GM12892 (cell line): ENCODE data around the gene TNK2.

ENCODE experiments used
- DNase-seq: peaks from one replicate; pipeline ENCODE4 v3.0.0; 2011; ENCODE audit not compliant: insufficient read length
- FAIRE-seq: peaks from 2 replicates; lab custom pipeline; 2011; peaks lifted over from hg19 to GRCh38; lab: Jason Lieb, UNC
- POLR2A ChIP-seq: IDR thresholded peaks from 2 replicates; pipeline ENCODE4 v1.6.1; 2011; ENCODE audit warnings: low read depth, low read length, control low read depth
- POLR2AphosphoS5 ChIP-seq: IDR thresholded peaks from 2 replicates; pipeline ENCODE4 v1.6.1; 2011; ENCODE audit warnings: low read depth, low read length, control low read depth
- TAF1 ChIP-seq: IDR thresholded peaks from 2 replicates; pipeline ENCODE4 v1.6.1; 2011; ENCODE audit warnings: low read depth, mild to moderate bottlenecking, control low read depth, low read length, borderline replicate concordance

The TNK2 gene

GRCh38 chr3:195900436-195901355 lies 7.7 kb downstream of the TNK2 start:
- TF ChIP-seq POLR2AphosphoS5 = no peak
- no peak for TF ChIP-seq TAF1
- peak; percentile 31; the same call in 1 of the 2 replicates for TF ChIP-seq POLR2A
- FAIRE-seq (peak; percentile 87), DNase-seq (no peak)

- FAIRE-seq (no peak), DNase-seq (no peak)
- TF ChIP-seq POLR2A (no peak), TAF1 (no peak), POLR2AphosphoS5 (no peak)
Measured at GRCh38 chr3:195899701-195900435, 8.5 kb downstream of the TNK2 start.

- no peak for DNase-seq
- no peak for FAIRE-seq
- TF ChIP-seq TAF1 = no peak
- no peak for TF ChIP-seq POLR2A
- no peak for TF ChIP-seq POLR2AphosphoS5
Measured at GRCh38 chr3:195897853-195898415, 10.4 kb downstream of the TNK2 start.

GRCh38 chr3:195897081-195897852 lies 11.1 kb downstream of the TNK2 start:
- no peak for DNase-seq

GRCh38 chr3:195896361-195897080 lies 11.8 kb downstream of the TNK2 start:
- FAIRE-seq (no peak), DNase-seq (no peak)
- TF ChIP-seq POLR2AphosphoS5 (no peak), POLR2A (no peak; the same call in 1 of the 2 replicates), TAF1 (0 out of 2 replicates have a peak, but pooled peaks have one; percentile 21)

More at GRCh38 chr3:195897081-195897852, 11.1 kb downstream of the TNK2 start:
- FAIRE-seq = no peak
- TF ChIP-seq TAF1 (no peak), POLR2A (no peak), POLR2AphosphoS5 (no peak)

- TF ChIP-seq POLR2A (no peak; the same call in 1 of the 2 replicates), TAF1 (no peak), POLR2AphosphoS5 (no peak)
- DNase-seq (peak; percentile 77), FAIRE-seq (peak; percentile 42)
Measured at GRCh38 chr3:195895861-195896360, 12.4 kb downstream of the TNK2 start.

- FAIRE-seq (peak; percentile 5), DNase-seq (peak; percentile 77)
- TF ChIP-seq POLR2A (no peak; the same call in 1 of the 2 replicates), POLR2AphosphoS5 (no peak)
Measured at GRCh38 chr3:195895078-195895860, 13.1 kb downstream of the TNK2 start.

- DNase-seq (no peak), FAIRE-seq (no peak)
- TF ChIP-seq POLR2A (no peak), POLR2AphosphoS5 (no peak), TAF1 (no peak)
Measured at GRCh38 chr3:195893916-195894465, 14.4 kb downstream of the TNK2 start.

GRCh38 chr3:195893516-195893915 lies 14.8 kb downstream of the TNK2 start:
- DNase-seq (no peak), FAIRE-seq (no peak)
- TF ChIP-seq POLR2AphosphoS5 (no peak), TAF1 (no peak), POLR2A (no peak)
